Subcutaneous abdominal adipose tissue (tissue), 5 donors: ENCODE measurements around the gene GDI2.
"Not testable (repeated sequence)": the region's sequence is repeated elsewhere in the genome, so short reads cannot be mapped to it uniquely, and the experiment has no call there.

ENCODE experiments used
- H3K27ac ChIP-seq: one replicate; pipeline ENCODE4 v1.7.0; 2013; ENCODE audit warnings: low read depth, mild to moderate bottlenecking, inconsistent platforms, low read length, moderate library complexity
- H3K27me3 ChIP-seq, 5 donors: one replicate each; pipeline ENCODE4 v1.7.0; 2013; ENCODE audit warnings: low read length in 5 of 5, inconsistent platforms in 1 of 5; ENCODE audit not compliant: control insufficient read depth in 5 of 5, insufficient read depth in 4 of 5
- H3K36me3 ChIP-seq, 5 donors: one replicate each; pipeline ENCODE4 v1.7.0; 2013; ENCODE audit warnings: low read length in 5 of 5; ENCODE audit not compliant: control insufficient read depth in 5 of 5, insufficient read depth in 5 of 5
- H3K4me1 ChIP-seq, 5 donors: one replicate each; pipeline ENCODE4 v1.7.0; 2013; ENCODE audit warnings: low read length in 5 of 5, mild to moderate bottlenecking in 3 of 5, moderate library complexity in 1 of 5; ENCODE audit not compliant: control insufficient read depth in 5 of 5, insufficient read depth in 5 of 5
- H3K4me3 ChIP-seq, 5 donors: one replicate each; pipeline ENCODE4 v1.7.0; 2013; ENCODE audit warnings: low read length in 5 of 5, low read depth in 1 of 5
- H3K9ac ChIP-seq, 5 donors: one replicate each; pipeline ENCODE4 v1.7.0; 2013; ENCODE audit warnings: low read length in 5 of 5, mild to moderate bottlenecking in 4 of 5, moderate library complexity in 3 of 5
- H3K9me3 ChIP-seq, 5 donors: one replicate each; pipeline ENCODE4 v1.7.0; 2013; ENCODE audit warnings: low read length in 5 of 5; ENCODE audit not compliant: control insufficient read depth in 5 of 5
- donor health status: healthy.
- donor health status: healthy.
- donor health status: healthy.
- donor health status: healthy.
- donor health status: healthy.

GDI2 gene

GRCh38 chr10:5829267-5829666 lies 16.0 kb upstream of the GDI2 start:
- Histone ChIP-seq H3K36me3 (no peaks in the 10 kb centered on the region), H3K9ac (no peak overlapping the region), H3K27ac (no peak overlapping the region), H3K4me3 (no peak overlapping the region), H3K27me3 (no peaks in the 10 kb centered on the region), H3K4me1 (no peaks in the 10 kb centered on the region), H3K9me3 (no peaks in the 10 kb centered on the region)

- Histone ChIP-seq H3K27ac (no peak overlapping the region), H3K27me3 (no peaks in the 10 kb centered on the region), H3K36me3 (no peaks in the 10 kb centered on the region), H3K9ac (no peak overlapping the region), H3K4me3 (no peak overlapping the region), H3K4me1 (no peaks in the 10 kb centered on the region), H3K9me3 (no peaks in the 10 kb centered on the region)
These were observed 15.5 kb upstream of the GDI2 start for GRCh38 chr10:5828725-5829124.

- Histone ChIP-seq H3K27ac (no peak overlapping the region), H3K4me1 (no peaks in the 10 kb centered on the region)
These were observed 14.6 kb upstream of the GDI2 start for GRCh38 chr10:5827841-5828240.

GRCh38 chr10:5826511-5826910 lies 13.3 kb upstream of the GDI2 start:
- H3K36me3 ChIP-seq, H3K4me1 ChIP-seq, H3K9ac ChIP-seq, H3K9me3 ChIP-seq, H3K27ac ChIP-seq, H3K27me3 ChIP-seq, H3K4me3 ChIP-seq: not testable (repeated sequence)

More at GRCh38 chr10:5827841-5828240, 14.6 kb upstream of the GDI2 start:
- no peak overlapping the region for H3K4me3 ChIP-seq
- H3K9ac ChIP-seq, result no peak overlapping the region
- no peaks in the 10 kb centered on the region for H3K27me3 ChIP-seq
- H3K9me3 ChIP-seq, result no peaks in the 10 kb centered on the region
- no peaks in the 10 kb centered on the region for H3K36me3 ChIP-seq

- no peak overlapping the region for H3K4me3 ChIP-seq
- no peak overlapping the region for H3K9ac ChIP-seq
- no peaks in the 10 kb centered on the region for H3K36me3 ChIP-seq
- no peaks in the 10 kb centered on the region for H3K9me3 ChIP-seq
- no peak overlapping the region for H3K27ac ChIP-seq
- no peaks in the 10 kb centered on the region for H3K27me3 ChIP-seq
- H3K4me1 ChIP-seq, result peaks cover 0 to 10% (median 9%) of the 10 kb centered on the region in 5 donors
These were observed 5.7 kb upstream of the GDI2 start for GRCh38 chr10:5818894-5819293.

GRCh38 chr10:5818048-5818331 lies 4.8 kb upstream of the GDI2 start:
- H3K4me1 ChIP-seq, result peaks cover 0 to 11% (median 10%) of the 10 kb centered on the region in 5 donors
- H3K27me3 ChIP-seq, result no peaks in the 10 kb centered on the region
- no peak overlapping the region for H3K9ac ChIP-seq
- H3K9me3 ChIP-seq, result no peaks in the 10 kb centered on the region
- no peak overlapping the region for H3K27ac ChIP-seq
- H3K4me3 ChIP-seq, result no peak overlapping the region
- no peaks in the 10 kb centered on the region for H3K36me3 ChIP-seq

- Histone ChIP-seq H3K9ac (no peak overlapping the region), H3K9me3 (no peaks in the 10 kb centered on the region), H3K27me3 (no peaks in the 10 kb centered on the region), H3K4me3 (no peak overlapping the region), H3K36me3 (no peaks in the 10 kb centered on the region), H3K27ac (no peak overlapping the region), H3K4me1 (peaks cover 0 to 12% (median 11%) of the 10 kb centered on the region in 5 donors)
These were observed 4.3 kb upstream of the GDI2 start for GRCh38 chr10:5817322-5818047.

GRCh38 chr10:5816170-5816569 lies 2.9 kb upstream of the GDI2 start:
- Histone ChIP-seq H3K27ac (no peak overlapping the region), H3K4me1 (peaks cover 2 to 25% (median 23%) of the 10 kb centered on the region in 5 donors), H3K9me3 (no peaks in the 10 kb centered on the region), H3K27me3 (no peaks in the 10 kb centered on the region), H3K36me3 (no peaks in the 10 kb centered on the region), H3K9ac (no peak overlapping the region), H3K4me3 (no peak overlapping the region)

GRCh38 chr10:5814110-5815107 lies 1.2 kb upstream of the GDI2 start:
- H3K27me3 ChIP-seq, result no peaks in the 10 kb centered on the region
- peaks cover 9 to 42% (median 40%) of the 10 kb centered on the region in 5 donors for H3K4me1 ChIP-seq
- H3K36me3 ChIP-seq, result no peaks in the 10 kb centered on the region
- no peaks in the 10 kb centered on the region for H3K9me3 ChIP-seq
- peak overlapping the region; percentile 97 for H3K27ac ChIP-seq
- H3K9ac ChIP-seq, result peak overlapping the region; percentile 63 to 96 (median 90)
- H3K4me3 ChIP-seq, result peak overlapping the region; percentile 77 to 97 (median 84)

- H3K9me3 ChIP-seq, result no peaks in the 10 kb centered on the region
- peak overlapping the region; percentile 97 for H3K27ac ChIP-seq
- no peaks in the 10 kb centered on the region for H3K27me3 ChIP-seq
- peak overlapping the region; percentile 64 to 97 (median 91) for H3K4me3 ChIP-seq
- peaks cover 10 to 44% (median 43%) of the 10 kb centered on the region in 5 donors for H3K4me1 ChIP-seq
- peak overlapping the region in 4 of 5 donors; percentile 95 to 96 (median 96) for H3K9ac ChIP-seq
- H3K36me3 ChIP-seq, result peaks cover 0 to 4% (median 0%) of the 10 kb centered on the region in 5 donors
These were observed 218 bp downstream of the GDI2 start for GRCh38 chr10:5813091-5813340.
